Endometrial microvascular endothelial cells (primary cell): ENCODE results near the gene DENND1B. TPM values are rescaled to one million over a fixed set of nuclear protein-coding genes. Genes with fewer than 3 reads are reported as not detected.
"Not testable (repeated sequence)": the region's sequence is repeated elsewhere in the genome, so short reads cannot be mapped to it uniquely, and the experiment has no call there.

ENCODE experiments used
- in situ Hi-C: cut with HindIII; loops from 2 replicates; pipeline ENCODE4 v1.10.0; 2017; ENCODE audit warnings: low sequenced_read_pairs, low pct_unique_long_range_greater_than_20kb; ENCODE audit errors: inconsistent ontology term
- total RNA-seq: library from RNA; depleted of rRNA; stranded (reverse); fragments of >200 nt; gene quantifications from one replicate; pipeline ENCODE4 v1.2.3, GENCODE V29; 2015; ENCODE audit errors: inconsistent ontology term

Gene DENND1B
- total RNA-seq, 1 donor from 2014 or later: 0.93 TPM

- in situ Hi-C loops: no loop called here
These were observed 12.0 kb downstream of the DENND1B start for GRCh38 chr1:197763307-197763706.

GRCh38 chr1:197761654-197762053 lies 13.6 kb downstream of the DENND1B start:
- in situ Hi-C loops: no loop called here

- in situ Hi-C loops: not testable (repeated sequence)
These were observed 19.7 kb downstream of the DENND1B start for GRCh38 chr1:197755553-197755952.

GRCh38 chr1:197752652-197753164 lies 22.6 kb downstream of the DENND1B start:
- in situ Hi-C loops: not testable (repeated sequence)

- in situ Hi-C loops: no loop called here
These were observed 24.9 kb downstream of the DENND1B start for GRCh38 chr1:197750366-197750765.

- in situ Hi-C loops: no loop called here
These were observed 29.4 kb downstream of the DENND1B start for GRCh38 chr1:197745911-197746310.

- in situ Hi-C loops: no loop called here
These were observed 30.3 kb downstream of the DENND1B start for GRCh38 chr1:197744979-197745378.

- in situ Hi-C loops: no loop called here
These were observed 31.7 kb downstream of the DENND1B start for GRCh38 chr1:197743578-197743977.

- in situ Hi-C loops: no loop called here
These were observed 34.3 kb downstream of the DENND1B start for GRCh38 chr1:197740992-197741391.

- in situ Hi-C loops: no loop called here
These were observed 36.4 kb downstream of the DENND1B start for GRCh38 chr1:197738927-197739326.

GRCh38 chr1:197737916-197738315 lies 37.4 kb downstream of the DENND1B start:
- in situ Hi-C loops: no loop called here

GRCh38 chr1:197736685-197737084 lies 38.6 kb downstream of the DENND1B start:
- in situ Hi-C loops: no loop called here

GRCh38 chr1:197735461-197735860 lies 39.8 kb downstream of the DENND1B start:
- in situ Hi-C loops: no loop called here

GRCh38 chr1:197733324-197733723 lies 42.0 kb downstream of the DENND1B start:
- in situ Hi-C loops: no loop called here

- in situ Hi-C loops: no loop called here
These were observed 43.1 kb downstream of the DENND1B start for GRCh38 chr1:197732187-197732586.

- in situ Hi-C loops: no loop called here
These were observed 43.8 kb downstream of the DENND1B start for GRCh38 chr1:197731449-197731848.

GRCh38 chr1:197725976-197726375 lies 49.3 kb downstream of the DENND1B start:
- in situ Hi-C loops: no loop called here

- in situ Hi-C loops: no loop called here
These were observed 50.2 kb downstream of the DENND1B start for GRCh38 chr1:197725044-197725443.

GRCh38 chr1:197715806-197716205 lies 59.5 kb downstream of the DENND1B start:
- in situ Hi-C loops: no loop called here

GRCh38 chr1:197706601-197707000 lies 68.7 kb downstream of the DENND1B start:
- in situ Hi-C loops: no loop called here

- in situ Hi-C loops: no loop called here
These were observed 69.3 kb downstream of the DENND1B start for GRCh38 chr1:197705941-197706340.
